Measurements from ENCODE around the gene MOCOS. TPM values are rescaled to one million over a fixed set of nuclear protein-coding genes. Genes with fewer than 3 reads are reported as not detected.

Gene MOCOS
- total RNA-seq, 1 donor from 2014 or later: 24.5 TPM

DNA sequence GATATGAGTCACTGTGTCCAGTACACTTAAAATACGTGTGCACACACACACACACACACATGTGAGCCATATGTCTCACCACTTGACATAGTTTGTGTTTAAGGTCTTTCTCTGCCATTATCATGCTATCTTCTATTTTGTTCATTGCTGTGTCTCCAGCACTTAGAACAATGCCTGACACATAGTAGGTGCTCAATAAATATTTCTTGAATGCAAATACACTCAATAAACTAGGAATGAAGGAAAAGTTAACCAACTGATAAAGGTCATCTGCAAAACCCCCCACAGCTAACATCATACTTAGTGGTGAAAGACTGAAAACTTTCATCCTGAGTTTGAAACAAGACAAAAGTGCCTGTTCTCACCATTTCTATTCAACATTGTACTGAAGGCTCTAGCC lies 4.4 kb downstream of the MOCOS start:
- no peaks in the 10 kb centered on the region for H3K27me3 ChIP-seq (ENCODE audit: control insufficient read depth, insufficient read depth, low read length)
- FAIRE-seq (no peak), DNase-seq (ENCODE audit: low read depth) (no peak)
- peaks cover 8% of the 10 kb centered on the region for H3K36me3 ChIP-seq (ENCODE audit: control insufficient read depth, insufficient read depth, low read length)
- H3K4me3 ChIP-seq (ENCODE audit: low read depth, low read length): no peak overlapping the region
- TF ChIP-seq, protein P1, sequence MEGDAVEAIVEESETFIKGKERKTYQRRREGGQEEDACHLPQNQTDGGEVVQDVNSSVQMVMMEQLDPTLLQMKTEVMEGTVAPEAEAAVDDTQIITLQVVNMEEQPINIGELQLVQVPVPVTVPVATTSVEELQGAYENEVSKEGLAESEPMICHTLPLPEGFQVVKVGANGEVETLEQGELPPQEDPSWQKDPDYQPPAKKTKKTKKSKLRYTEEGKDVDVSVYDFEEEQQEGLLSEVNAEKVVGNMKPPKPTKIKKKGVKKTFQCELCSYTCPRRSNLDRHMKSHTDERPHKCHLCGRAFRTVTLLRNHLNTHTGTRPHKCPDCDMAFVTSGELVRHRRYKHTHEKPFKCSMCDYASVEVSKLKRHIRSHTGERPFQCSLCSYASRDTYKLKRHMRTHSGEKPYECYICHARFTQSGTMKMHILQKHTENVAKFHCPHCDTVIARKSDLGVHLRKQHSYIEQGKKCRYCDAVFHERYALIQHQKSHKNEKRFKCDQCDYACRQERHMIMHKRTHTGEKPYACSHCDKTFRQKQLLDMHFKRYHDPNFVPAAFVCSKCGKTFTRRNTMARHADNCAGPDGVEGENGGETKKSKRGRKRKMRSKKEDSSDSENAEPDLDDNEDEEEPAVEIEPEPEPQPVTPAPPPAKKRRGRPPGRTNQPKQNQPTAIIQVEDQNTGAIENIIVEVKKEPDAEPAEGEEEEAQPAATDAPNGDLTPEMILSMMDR (IDR thresholded peaks at IDR 0.05; ENCODE audit: insufficient read depth, low read length, severe bottlenecking): no peak

DNA sequence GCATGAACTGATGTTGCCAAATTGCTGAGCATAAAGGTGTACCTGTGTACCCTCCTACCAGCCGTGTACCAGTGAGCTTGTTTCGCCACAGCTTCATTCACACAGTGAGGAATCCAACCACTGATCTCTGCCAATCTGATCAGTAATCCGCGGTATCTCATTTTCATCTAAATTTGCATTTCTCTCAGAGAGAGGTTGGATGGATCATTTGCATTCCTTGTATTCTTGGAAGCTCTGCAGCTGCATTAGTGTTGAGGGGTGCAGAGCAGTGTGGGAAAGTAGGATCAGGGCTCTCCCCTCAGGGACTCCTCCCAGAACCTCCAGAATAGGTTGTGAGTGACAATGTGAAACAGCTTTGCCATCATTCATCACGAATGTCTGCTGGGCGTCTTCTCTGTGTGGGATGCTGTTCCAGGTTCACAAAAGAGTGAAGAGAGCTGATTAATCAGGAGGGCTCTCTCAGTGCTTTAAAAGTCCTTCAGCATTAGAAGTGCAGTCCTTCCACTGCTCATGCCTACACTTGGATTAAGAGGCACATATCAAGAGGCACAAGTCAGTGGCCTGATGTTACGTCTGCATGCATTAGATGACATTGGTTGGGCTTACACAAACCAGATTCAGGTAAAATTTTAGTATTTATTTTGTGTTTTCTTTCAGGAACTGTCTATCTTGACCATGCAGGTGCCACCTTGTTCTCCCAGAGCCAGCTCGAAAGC lies 7.5 kb downstream of the MOCOS start:
- FAIRE-seq: no peak
- peaks cover 10% of the 10 kb centered on the region for H3K36me3 ChIP-seq (ENCODE audit: control insufficient read depth, insufficient read depth, low read length)
- H3K27me3 ChIP-seq (ENCODE audit: control insufficient read depth, insufficient read depth, low read length): no peaks in the 10 kb centered on the region
- DNase-seq (ENCODE audit: low read depth): no peak
- no peak overlapping the region for H3K4me3 ChIP-seq (ENCODE audit: low read depth, low read length)
- TF ChIP-seq, protein P1 (IDR thresholded peaks at IDR 0.05; ENCODE audit: insufficient read depth, low read length, severe bottlenecking): no peak

DNA sequence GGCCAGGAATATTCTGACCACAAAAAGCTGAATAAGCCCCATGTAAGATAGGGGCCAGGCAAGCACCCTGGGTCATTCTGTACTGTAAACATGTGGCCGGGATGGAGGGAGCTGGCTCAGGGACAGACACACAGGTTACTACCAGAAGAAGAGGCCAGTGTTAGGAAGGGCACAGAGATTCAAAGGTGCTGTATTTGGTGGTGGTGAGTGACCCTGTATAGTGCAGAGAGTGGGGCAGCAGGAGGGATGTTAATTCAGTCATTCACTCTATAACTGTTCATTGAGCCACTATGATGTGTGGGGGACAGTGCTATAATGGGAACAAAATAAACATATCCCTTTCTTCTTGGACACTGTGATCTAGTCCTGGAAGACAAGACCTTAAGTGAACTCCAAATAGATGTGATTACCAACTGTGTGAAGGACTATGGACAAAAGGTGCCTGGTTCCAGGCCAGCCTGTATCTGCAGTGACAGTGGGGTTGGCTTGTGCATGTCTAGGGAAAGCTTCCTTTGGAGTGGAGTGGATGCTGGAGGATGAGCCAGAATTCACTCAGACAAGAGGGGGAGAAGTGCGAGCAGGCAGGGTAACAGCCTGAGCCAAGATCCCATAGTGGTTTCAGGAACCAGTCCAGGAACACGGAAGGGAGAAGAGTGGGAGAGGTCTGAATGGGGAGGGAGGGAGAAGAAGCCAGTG lies 8.3 kb downstream of the MOCOS start:
- DNase-seq (ENCODE audit: low read depth) (no peak), FAIRE-seq (peak; percentile 87)
- TF ChIP-seq, protein P1 (IDR thresholded peaks at IDR 0.05; ENCODE audit: insufficient read depth, low read length, severe bottlenecking): no peak
- Histone ChIP-seq H3K4me3 (ENCODE audit: low read depth, low read length) (no peak overlapping the region), H3K27me3 (ENCODE audit: control insufficient read depth, insufficient read depth, low read length) (no peaks in the 10 kb centered on the region), H3K36me3 (ENCODE audit: control insufficient read depth, insufficient read depth, low read length) (peaks cover 9% of the 10 kb centered on the region)

DNA sequence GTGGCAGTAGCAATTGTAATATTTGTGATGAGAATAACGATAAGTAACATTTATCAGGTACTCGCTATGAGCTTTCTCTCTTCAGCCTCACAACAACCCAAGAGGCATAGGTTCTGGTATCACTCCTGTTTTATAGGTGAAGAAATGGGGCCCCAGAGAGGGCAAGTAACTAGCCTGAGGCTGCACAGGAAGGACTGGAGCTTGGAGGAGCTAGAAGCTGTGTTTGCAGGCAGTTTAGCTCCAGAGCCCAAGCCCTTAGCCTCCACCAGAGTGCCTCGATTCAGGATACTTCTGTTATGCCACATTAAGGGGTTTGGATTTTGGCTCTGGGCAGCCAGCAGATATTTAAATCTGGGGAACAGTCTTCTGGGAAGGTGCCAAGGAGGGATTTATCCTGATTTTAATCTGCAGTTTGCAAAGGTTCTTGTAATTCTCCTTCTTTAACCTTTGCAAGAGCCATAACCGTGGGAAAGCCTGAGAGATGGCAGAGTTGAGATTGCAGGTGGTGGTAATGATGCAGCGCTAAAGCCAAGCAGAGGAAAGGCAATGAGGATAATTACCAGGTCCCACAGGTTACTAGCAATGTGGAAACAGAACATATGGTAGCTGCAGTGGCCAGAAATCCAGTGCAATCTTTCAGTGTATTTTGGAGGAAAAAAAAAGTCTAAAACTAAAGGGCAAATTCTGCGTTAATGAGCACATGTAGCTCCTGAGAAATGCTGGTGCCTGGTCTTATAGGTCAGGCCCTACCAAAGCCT lies 9.1 kb downstream of the MOCOS start:
- TF ChIP-seq, protein P1 (IDR thresholded peaks at IDR 0.05; ENCODE audit: insufficient read depth, low read length, severe bottlenecking): no peak
- H3K36me3 ChIP-seq (ENCODE audit: control insufficient read depth, insufficient read depth, low read length): peaks cover 7% of the 10 kb centered on the region
- no peak overlapping the region for H3K4me3 ChIP-seq (ENCODE audit: low read depth, low read length)
- peak; percentile 18 for FAIRE-seq
- no peaks in the 10 kb centered on the region for H3K27me3 ChIP-seq (ENCODE audit: control insufficient read depth, insufficient read depth, low read length)
- no peak for DNase-seq (ENCODE audit: low read depth)

DNA sequence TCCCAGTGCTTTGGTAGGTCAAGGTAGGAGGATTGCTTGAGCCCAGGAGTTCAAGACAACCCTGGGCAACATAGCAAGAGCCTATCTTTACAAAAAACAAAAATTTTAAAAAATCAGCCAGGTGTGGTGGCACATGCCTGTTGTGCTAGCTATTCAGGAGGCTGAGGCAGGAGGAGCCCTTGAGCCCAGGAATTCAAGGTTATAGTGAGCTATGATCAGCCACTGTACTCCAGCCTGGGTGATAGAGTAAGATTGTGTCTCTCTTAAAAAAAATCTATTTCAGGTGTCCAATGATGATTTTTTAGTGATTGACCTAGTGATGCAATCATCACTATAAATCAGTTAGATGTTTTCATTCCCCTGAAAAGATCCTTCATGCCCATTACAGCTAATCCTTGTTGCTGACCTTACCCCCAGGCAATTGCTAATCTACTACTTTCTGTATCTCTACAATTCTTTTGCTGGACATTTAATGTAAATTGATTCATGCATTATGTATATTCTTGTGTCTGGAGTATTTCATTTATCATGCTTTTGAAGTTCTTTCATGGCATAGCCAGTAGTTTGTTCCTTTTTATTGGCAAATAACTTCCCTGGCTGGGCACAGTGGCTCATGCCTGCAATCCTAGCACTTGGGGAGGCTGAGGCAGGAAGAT lies 10.3 kb downstream of the MOCOS start:
- Histone ChIP-seq H3K36me3 (ENCODE audit: control insufficient read depth, insufficient read depth, low read length) (peaks cover 7% of the 10 kb centered on the region), H3K27me3 (ENCODE audit: control insufficient read depth, insufficient read depth, low read length) (no peaks in the 10 kb centered on the region), H3K4me3 (ENCODE audit: low read depth, low read length) (no peak overlapping the region)
- DNase-seq (ENCODE audit: low read depth) (no peak), FAIRE-seq (no peak)
- TF ChIP-seq, protein P1 (IDR thresholded peaks at IDR 0.05; ENCODE audit: insufficient read depth, low read length, severe bottlenecking): no peak
